Stimulated activated CD8-positive, alpha-beta memory T cell treated with anti-CD3 and anti-CD28 coated beads, Interleukin-15, amount 100 ng/mL, for 1 hour (primary cell): ENCODE data around the gene RHBG.

ENCODE experiments used
- DNase-seq: peaks from one replicate; pipeline ENCODE4 v3.0.0-alpha.2; 2020; ENCODE audit warnings: low read depth

Gene RHBG

GRCh38 chr1:156386134-156386901 is 17.3 kb downstream of the RHBG start:
- no peak for DNase-seq

DNA sequence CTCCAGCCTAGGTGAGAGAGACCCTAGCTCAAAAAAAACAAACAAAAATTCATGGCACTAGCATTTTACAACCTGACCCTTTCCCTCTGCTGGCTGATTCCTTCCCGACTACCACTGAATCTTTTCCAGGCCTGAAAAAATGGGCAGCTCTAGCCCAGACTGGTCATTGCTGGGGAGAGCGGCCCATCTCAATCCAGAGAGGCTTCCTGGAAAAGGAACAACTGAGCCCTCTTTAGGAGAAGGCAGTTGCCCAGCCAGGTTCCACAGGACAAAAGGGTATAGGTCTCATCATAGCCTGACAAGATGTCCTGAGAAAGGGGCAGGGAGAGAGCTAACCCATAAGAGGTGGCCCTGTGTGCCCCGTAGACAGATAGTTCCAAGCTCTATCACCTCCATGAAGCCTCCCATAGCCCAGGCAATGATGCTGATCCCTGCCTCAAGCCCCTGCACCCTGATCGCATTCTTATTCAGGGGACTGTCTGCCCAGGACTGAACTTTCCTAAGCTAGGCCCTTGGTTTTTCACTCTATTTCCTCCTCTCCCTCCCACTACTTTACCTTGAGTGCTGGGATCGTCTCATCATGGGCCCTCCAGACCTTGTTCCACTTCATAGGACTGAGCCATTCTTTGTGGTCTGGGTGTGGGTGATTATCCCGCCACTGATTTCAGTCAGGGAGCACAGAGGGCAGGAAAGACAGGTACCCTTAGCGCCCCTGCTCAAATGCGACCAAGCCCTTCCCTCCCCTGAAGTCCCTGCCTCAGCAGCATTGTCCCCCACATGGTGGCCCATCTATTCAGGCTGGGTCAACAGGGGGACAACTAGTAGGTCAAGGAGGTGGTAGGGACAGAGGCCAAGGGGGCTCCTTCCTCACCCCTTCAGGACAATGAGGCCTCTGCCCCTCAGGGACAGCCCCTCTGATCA is 18.2 kb downstream of the RHBG start:
- DNase-seq: no peak

DNA sequence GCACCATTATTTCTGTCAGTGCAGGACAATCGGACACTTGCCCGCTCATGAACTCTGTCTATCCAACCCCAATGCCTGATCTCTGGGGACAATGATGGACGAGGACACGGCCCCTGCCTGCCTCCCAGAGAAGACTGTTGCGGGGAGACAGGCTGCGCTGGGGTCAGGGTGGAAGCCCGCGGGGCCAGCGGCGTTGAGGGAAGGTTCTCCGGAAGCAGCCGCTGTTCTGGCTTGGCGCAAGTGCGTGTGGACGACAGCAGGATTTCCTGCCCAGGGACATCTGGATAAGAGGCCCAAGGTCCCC is 18.8 kb downstream of the RHBG start:
- DNase-seq: no peak

- DNase-seq: no peak
These were observed 19.4 kb downstream of the RHBG start for GRCh38 chr1:156388174-156389137.

DNA sequence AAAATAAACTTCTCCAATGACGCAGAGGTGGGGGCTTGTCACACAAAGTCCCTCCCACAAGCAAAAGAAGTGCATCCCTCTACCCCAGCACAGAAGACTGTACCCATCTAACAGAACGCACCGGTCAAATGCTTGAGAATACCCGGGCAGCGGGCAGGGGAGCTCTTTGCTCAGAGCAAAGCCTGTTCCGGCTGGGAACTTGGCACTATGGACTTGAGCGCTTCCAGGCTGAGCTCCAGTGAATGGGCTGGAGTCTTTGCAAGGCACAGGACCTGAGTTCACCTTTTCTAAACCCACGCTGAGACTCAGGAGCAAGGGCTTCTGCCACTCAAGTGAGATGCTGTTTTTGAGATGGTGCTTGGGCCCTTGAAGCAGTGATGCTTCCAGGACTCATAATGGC is 20.3 kb downstream of the RHBG start:
- no peak for DNase-seq

DNA sequence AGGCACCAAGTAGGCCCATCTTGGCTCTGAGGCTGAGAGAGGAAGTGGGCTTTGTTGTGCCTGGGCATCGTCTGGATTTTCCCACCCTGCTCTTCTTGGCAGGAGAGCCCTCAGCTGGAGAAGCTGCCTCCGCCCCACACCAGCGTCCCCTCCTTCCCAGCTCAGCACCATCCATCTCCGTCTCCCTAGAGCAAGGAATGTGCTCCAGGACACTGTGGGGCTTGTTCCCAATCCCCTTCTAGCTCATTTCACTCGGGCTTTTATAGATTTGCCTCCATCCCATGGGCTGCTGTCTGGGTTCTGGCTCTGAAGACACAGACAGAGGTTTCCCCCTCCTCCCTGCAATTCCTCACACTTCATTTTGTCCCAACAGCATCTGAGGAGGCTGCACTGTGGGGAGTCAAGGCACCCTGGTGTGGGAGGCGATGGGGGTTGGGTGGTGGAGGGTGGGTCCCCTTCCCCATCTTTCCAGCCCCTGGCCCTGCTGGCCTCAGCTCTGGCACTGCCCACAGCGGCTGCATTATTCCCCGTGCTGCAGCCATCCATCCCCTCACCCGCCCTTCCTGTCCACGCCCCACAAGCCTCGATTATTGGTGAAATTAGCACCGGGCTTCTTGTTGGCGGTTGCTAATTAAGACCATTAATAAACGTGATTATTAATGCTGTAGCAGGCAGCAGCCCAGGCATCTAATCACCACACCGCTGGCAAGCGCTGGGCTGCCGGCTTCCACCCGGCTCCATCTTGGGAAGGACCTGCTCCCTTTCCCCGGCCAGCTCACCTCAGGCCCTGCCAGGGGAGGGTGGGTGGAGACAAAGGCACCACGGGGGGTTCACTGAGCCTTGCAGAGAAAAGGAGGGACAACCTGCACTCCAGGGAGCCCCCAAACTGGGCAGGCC is 21.7 kb downstream of the RHBG start:
- no peak for DNase-seq

- no peak for DNase-seq
These were observed 22.3 kb downstream of the RHBG start for GRCh38 chr1:156391366-156391677.

- no peak for DNase-seq
These were observed 22.7 kb downstream of the RHBG start for GRCh38 chr1:156391701-156392100.

- no peak for DNase-seq
These were observed 23.4 kb downstream of the RHBG start for GRCh38 chr1:156392452-156392853.

- no peak for DNase-seq
These were observed 24.1 kb downstream of the RHBG start for GRCh38 chr1:156393095-156393494.

GRCh38 chr1:156394082-156394481 is 25.1 kb downstream of the RHBG start:
- DNase-seq: no peak

- DNase-seq: no peak
These were observed 25.9 kb downstream of the RHBG start for GRCh38 chr1:156394835-156395461.

DNA sequence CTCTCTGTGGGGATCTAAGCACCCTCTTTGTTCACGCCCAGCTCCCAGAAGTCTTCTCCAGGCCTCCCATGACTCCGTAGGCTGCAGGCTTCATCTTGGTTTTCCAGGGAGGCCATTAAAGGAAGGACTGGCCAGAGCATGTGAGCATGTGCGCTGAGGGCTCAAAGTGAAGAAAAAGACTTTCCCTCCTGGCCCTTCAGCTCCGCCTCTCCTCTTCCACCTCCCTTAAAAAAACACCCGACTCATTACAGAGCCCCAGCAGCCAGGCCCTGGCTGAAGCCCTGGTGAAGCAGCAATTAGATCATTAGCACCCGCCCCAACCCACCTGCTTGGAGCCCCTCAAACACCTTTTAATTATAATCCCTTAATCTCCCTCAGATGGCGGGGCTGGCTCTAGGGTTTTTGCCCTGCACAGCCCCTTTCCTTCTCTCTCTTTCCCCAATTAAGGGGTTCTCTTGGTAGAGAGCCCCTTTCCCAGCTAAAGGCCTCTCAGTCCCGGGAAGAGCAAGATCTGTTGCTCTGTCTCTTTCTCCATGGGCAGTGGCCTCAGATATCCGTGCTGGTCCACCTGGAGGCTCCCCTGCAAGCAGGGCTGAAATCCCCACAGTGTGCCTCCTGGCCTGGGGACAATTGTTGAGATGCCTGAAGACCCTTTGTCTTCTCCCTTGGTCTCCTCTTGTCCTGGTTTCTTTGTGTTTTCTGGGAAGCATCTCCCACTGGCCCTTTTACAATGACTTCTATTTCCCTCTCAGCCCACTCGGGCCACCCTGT is 30.5 kb downstream of the RHBG start:
- no peak for DNase-seq

GRCh38 chr1:156400191-156400935 is 31.4 kb downstream of the RHBG start:
- DNase-seq: no peak

DNA sequence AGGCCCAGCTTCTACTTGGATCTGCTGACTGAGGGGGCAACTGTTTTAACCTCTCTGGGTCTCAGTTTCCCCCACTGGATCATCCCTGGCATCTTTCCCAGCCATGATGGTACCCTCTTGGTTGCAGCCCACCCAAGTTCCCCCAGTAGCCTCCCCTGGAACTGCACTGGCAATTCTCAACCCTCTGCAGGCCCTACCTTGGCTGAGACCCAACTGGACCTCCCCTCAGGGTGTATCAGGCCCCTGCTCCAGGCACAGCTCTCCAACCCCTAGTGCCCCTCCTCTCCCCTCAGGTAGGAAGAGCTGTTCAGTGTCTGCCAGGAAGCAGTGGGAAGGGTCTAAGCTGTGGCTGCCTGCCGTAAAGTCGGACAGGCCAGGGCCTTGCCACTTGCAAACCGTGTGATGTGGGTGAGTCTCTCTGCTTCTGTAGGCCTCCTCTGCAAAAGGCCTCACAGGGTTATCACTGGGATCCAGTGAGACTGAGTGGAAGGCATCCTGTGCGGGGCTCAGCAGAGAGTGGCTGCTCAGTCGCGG is 32.1 kb downstream of the RHBG start:
- DNase-seq: no peak

GRCh38 chr1:156401681-156402081 is 32.7 kb downstream of the RHBG start:
- no peak for DNase-seq

- DNase-seq: no peak
These were observed 33.5 kb downstream of the RHBG start for GRCh38 chr1:156402331-156403020.

- no peak for DNase-seq
These were observed 36.7 kb downstream of the RHBG start for GRCh38 chr1:156405670-156406069.

GRCh38 chr1:156406251-156406650 is 37.2 kb downstream of the RHBG start:
- no peak for DNase-seq
